Ecto neural progenitor cell (in vitro differentiated cells): ENCODE data around the gene INSM2.

Source experiments
- DNase-seq: peaks from one replicate; pipeline ENCODE4 v3.0.0-alpha.2; 2018; ENCODE audit warnings: low spot score

The INSM2 gene

GRCh38 chr14:35543006-35543405 lies 9.0 kb downstream of the INSM2 start:
- no peak for DNase-seq

- no peak for DNase-seq
These were observed 15.6 kb downstream of the INSM2 start for GRCh38 chr14:35549551-35549950.

- DNase-seq, result no peak
These were observed 17.1 kb downstream of the INSM2 start for GRCh38 chr14:35551081-35551480.

GRCh38 chr14:35553808-35554207 lies 19.8 kb downstream of the INSM2 start:
- DNase-seq, result no peak

- DNase-seq, result no peak
These were observed 22.6 kb downstream of the INSM2 start for GRCh38 chr14:35556548-35556947.

GRCh38 chr14:35557221-35557747 lies 23.3 kb downstream of the INSM2 start:
- no peak for DNase-seq

GRCh38 chr14:35558680-35559079 lies 24.7 kb downstream of the INSM2 start:
- no peak for DNase-seq

- no peak for DNase-seq
These were observed 32.0 kb downstream of the INSM2 start for GRCh38 chr14:35565871-35566464.

GRCh38 chr14:35571598-35571997 lies 37.6 kb downstream of the INSM2 start:
- no peak for DNase-seq

- DNase-seq, result no peak
These were observed 39.9 kb downstream of the INSM2 start for GRCh38 chr14:35573911-35574310.

- DNase-seq, result no peak
These were observed 42.3 kb downstream of the INSM2 start for GRCh38 chr14:35576260-35576659.

GRCh38 chr14:35576856-35577255 lies 42.9 kb downstream of the INSM2 start:
- DNase-seq, result no peak

GRCh38 chr14:35578135-35578534 lies 44.2 kb downstream of the INSM2 start:
- no peak for DNase-seq

- no peak for DNase-seq
These were observed 44.7 kb downstream of the INSM2 start for GRCh38 chr14:35578639-35579038.
